ENCODE results near the gene STAU1. TPM values are rescaled to one million over a fixed set of nuclear protein-coding genes. Genes with fewer than 3 reads are reported as not detected.
A peak's percentile ranks its signal among the peaks of the same experiment; 100 is the strongest.
"Not testable (repeated sequence)": the region's sequence is repeated elsewhere in the genome, so short reads cannot be mapped to it uniquely, and the experiment has no call there.

STAU1 gene
- total and polyA plus RNA-seq, 9 donors, result 29.1 to 68.5 (median 54.5) TPM

DNA sequence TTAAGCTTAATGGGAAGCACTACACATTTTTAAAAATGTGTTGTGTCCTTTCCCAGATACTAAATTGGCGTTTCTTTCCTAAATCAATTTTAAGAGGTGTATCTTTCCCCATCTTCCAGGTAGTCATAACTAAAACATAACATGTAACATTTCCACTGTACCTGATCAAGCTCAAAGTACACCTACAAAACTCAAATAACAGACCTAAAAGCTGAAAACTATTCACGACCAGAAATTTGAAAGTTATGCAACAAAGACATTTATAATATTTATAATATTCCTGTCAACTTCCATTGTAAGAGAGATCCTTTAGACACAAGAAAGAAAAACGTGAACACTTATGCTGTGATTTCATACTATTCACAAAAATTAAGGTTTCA lies 3.5 kb downstream of the STAU1 start:
- H3K9me3 ChIP-seq (replicated peaks; ENCODE audit: control insufficient read depth, low read depth, low read length), result no peaks in the 10 kb centered on the region
- no CpG with 5 or more reads among the region's 3 CpGs for WGBS (ENCODE audit: insufficient coverage)
- H3K27me3 ChIP-seq (ENCODE audit: control insufficient read depth, insufficient read depth, low read length), result no peaks in the 10 kb centered on the region
- DNase-seq, result no peak
- no peak overlapping the region for H3K27ac ChIP-seq (ENCODE audit: low read length)
- H3K4me1 ChIP-seq (ENCODE audit: control insufficient read depth, insufficient read depth, low read length), result peaks cover 14% of the 10 kb centered on the region
- H3K36me3 ChIP-seq (ENCODE audit: control insufficient read depth, insufficient read depth, low read length), result peaks cover 2% of the 10 kb centered on the region
- no peak overlapping the region for H3K4me3 ChIP-seq (ENCODE audit: low read length)

DNA sequence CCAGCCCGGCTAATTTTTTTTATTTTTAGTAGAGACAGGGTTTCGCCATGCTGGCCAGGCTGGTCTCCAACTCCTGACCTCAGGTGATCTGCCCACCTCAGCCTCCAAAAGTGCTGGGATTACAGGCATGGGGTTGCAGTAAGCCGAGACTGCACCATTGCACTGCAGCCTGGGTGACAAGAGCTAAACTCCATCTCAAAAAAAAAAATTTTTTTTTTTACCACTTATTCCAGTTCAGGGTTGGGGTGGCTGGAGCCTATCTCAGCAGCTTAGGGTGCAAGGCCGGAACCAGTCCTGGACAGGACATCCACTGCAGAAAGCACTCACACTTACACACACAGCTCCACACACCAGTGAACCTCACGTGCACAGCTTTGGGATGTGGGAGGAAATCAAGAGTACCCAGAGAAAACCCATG lies 4.0 kb downstream of the STAU1 start:
- H3K9me3 ChIP-seq (replicated peaks; ENCODE audit: control insufficient read depth, low read depth, low read length); H3K27me3 ChIP-seq (ENCODE audit: control insufficient read depth, insufficient read depth, low read length); H3K27ac ChIP-seq (ENCODE audit: low read length); H3K4me3 ChIP-seq (ENCODE audit: low read length); H3K36me3 ChIP-seq (ENCODE audit: control insufficient read depth, insufficient read depth, low read length); DNase-seq: not testable (repeated sequence)
- peaks cover 14% of the 10 kb centered on the region for H3K4me1 ChIP-seq (ENCODE audit: control insufficient read depth, insufficient read depth, low read length)
- WGBS (ENCODE audit: insufficient coverage), result 100% methylated on average over 2 of the region's 5 CpGs

DNA sequence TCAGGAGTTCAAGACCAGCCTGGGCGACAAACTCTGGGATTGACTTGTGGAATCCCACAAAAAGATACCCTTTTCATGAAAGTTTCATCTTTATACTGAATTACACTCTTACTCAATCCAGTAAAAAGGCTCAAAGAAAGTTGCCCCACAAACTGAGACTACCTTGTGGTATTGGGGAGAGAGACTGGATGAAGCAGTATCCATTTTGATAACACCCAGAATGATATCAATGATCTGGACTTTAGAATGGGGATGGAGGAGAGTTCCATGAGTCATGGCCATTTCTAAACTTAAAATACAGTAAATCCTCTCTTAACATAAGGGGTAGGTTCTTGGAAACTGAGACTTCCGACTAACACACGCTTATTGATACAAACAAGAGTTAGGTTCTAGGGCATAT lies 4.7 kb downstream of the STAU1 start:
- DNase-seq, result no peak
- Histone ChIP-seq H3K4me1 (ENCODE audit: control insufficient read depth, insufficient read depth, low read length) (peaks cover 13% of the 10 kb centered on the region), H3K9me3 (replicated peaks; ENCODE audit: control insufficient read depth, low read depth, low read length) (no peaks in the 10 kb centered on the region), H3K27ac (ENCODE audit: low read length) (no peak overlapping the region), H3K27me3 (ENCODE audit: control insufficient read depth, insufficient read depth, low read length) (no peaks in the 10 kb centered on the region), H3K4me3 (ENCODE audit: low read length) (no peak overlapping the region), H3K36me3 (ENCODE audit: control insufficient read depth, insufficient read depth, low read length) (peaks cover 5% of the 10 kb centered on the region)
- WGBS (ENCODE audit: insufficient coverage), result no CpG with 5 or more reads among the region's 3 CpGs

DNA sequence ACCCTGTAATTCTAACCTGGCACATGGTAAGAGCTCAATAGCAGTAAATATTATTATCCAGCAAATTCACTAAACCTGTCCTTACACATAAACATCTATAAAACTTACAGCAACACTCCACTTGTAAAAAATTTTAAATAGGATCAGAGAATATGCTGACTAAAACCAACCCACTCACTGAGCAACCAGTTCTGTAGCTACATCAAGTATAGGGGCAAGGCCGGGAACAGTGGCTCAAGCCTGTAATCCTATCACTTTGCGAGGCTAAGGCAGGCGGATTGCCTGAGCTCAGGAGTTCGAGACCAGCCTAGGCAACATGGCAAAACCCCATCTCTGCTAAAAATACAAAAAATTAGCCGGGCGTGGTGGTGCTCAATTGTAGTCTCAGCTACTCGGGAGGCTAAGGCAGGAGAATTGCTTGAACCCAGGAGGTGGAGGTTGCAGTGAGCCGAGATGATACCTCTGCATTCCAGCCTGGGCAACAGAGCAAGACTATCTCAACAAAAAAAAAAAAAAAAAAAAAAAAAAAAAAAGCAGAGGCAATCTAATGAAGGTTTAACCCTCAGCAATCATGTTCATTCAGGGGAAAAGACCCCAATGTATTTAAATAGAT lies 6.8 kb downstream of the STAU1 start:
- Histone ChIP-seq H3K4me3 (ENCODE audit: low read length) (no peak overlapping the region), H3K9me3 (replicated peaks; ENCODE audit: control insufficient read depth, low read depth, low read length) (no peaks in the 10 kb centered on the region), H3K4me1 (ENCODE audit: control insufficient read depth, insufficient read depth, low read length) (peaks cover 4% of the 10 kb centered on the region), H3K27ac (ENCODE audit: low read length) (no peak overlapping the region), H3K27me3 (ENCODE audit: control insufficient read depth, insufficient read depth, low read length) (no peaks in the 10 kb centered on the region), H3K36me3 (ENCODE audit: control insufficient read depth, insufficient read depth, low read length) (peaks cover 11% of the 10 kb centered on the region)
- no CpG with 5 or more reads among the region's 8 CpGs for WGBS (ENCODE audit: insufficient coverage)
- no peak for DNase-seq

DNA sequence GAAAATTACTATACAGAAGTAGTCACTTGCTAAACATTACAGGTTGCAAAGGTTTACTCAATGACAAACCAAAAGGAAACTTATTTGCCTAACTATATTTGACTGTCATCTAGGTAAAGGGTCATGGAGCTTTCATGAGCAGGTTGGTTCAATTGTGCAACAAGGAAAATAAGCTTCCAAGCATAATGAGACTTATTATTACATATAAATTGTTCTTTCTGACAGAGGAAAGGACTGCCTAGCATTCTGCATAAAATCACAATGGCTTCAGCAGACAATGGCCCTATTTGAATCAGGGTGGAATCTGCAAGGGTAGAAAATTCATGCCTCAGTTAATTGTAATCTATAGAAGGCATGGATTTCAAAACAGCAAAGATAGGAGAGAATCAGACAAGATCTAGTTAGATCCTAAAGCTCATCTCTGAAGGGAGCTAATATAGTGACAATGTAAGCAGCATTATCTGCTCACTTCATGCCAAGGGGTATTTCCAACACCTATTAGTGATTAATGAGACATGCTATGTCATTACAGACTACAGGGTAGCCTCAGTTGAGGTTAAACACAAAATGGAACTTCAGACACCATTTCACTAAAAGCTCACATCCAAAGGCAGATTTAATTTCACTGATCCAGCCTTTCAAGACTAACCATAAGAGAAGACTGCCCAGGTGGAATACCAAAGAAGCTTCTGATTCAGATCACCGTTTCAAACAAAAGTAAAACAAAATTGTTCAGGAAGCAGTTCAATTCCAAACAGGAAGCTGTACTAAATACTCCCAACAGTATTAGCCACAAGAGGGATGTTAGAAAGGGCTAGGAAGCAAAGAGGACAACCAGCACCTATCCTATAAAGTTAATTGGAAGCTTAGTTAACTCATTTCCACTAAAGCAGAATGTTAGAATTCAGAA lies 8.5 kb downstream of the STAU1 start:
- DNase-seq, result no peak
- Histone ChIP-seq H3K36me3 (ENCODE audit: control insufficient read depth, insufficient read depth, low read length) (peaks cover 9% of the 10 kb centered on the region), H3K4me3 (ENCODE audit: low read length) (no peak overlapping the region), H3K9me3 (replicated peaks; ENCODE audit: control insufficient read depth, low read depth, low read length) (no peaks in the 10 kb centered on the region), H3K27ac (ENCODE audit: low read length) (no peak overlapping the region), H3K27me3 (ENCODE audit: control insufficient read depth, insufficient read depth, low read length) (no peaks in the 10 kb centered on the region), H3K4me1 (ENCODE audit: control insufficient read depth, insufficient read depth, low read length) (no peaks in the 10 kb centered on the region)
- WGBS (ENCODE audit: insufficient coverage), result no CpG with 5 or more reads among the region's 1 CpG

DNA sequence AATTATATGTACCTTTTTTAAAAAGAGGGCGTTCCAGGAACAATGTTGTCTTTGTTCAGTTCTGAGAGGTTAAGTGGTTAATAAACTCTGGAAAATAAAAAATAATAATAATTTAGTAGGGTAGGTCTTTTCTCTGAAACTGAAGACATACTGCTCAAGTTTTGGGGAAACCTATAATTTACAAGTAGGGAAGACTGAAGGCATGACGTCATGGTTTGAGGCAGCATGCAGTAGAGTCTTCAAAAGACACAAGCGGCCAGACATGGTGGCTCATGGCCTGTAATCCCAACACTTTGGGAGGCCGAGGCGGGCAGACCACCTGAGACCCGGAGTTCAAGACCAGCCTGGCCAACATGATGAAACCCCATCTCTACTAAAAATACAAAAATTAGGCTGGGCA lies 14.0 kb downstream of the STAU1 start:
- Histone ChIP-seq H3K4me3 (ENCODE audit: low read length) (no peak overlapping the region), H3K9me3 (replicated peaks; ENCODE audit: control insufficient read depth, low read depth, low read length) (no peaks in the 10 kb centered on the region), H3K4me1 (ENCODE audit: control insufficient read depth, insufficient read depth, low read length) (no peaks in the 10 kb centered on the region), H3K27ac (ENCODE audit: low read length) (no peak overlapping the region), H3K27me3 (ENCODE audit: control insufficient read depth, insufficient read depth, low read length) (no peaks in the 10 kb centered on the region), H3K36me3 (ENCODE audit: control insufficient read depth, insufficient read depth, low read length) (peaks cover 9% of the 10 kb centered on the region)
- no peak for DNase-seq
- 97% methylated on average over 4 of the region's 6 CpGs for WGBS (ENCODE audit: insufficient coverage)

DNA sequence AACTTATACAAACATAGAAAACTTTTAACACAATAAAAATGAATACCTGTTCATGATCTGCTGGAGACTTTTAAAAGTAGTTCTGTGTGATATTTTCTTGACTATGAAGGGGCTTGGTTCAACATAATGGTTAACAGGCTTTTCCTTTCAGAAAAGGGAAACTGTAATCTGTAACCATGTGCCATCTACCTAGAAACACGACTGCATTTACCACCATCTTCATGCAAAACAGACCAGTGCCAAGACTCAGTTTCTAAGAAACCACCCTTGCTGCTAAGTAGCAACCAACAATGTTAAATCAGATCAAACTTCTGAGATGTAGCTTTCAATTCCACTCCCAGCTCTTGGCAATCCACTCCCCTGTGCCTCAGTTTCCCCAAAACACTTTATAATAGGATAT lies 15.7 kb downstream of the STAU1 start:
- Histone ChIP-seq H3K27ac (ENCODE audit: low read length) (no peak overlapping the region), H3K9me3 (replicated peaks; ENCODE audit: control insufficient read depth, low read depth, low read length) (no peaks in the 10 kb centered on the region), H3K4me1 (ENCODE audit: control insufficient read depth, insufficient read depth, low read length) (peaks cover 3% of the 10 kb centered on the region), H3K27me3 (ENCODE audit: control insufficient read depth, insufficient read depth, low read length) (no peaks in the 10 kb centered on the region), H3K36me3 (ENCODE audit: control insufficient read depth, insufficient read depth, low read length) (no peaks in the 10 kb centered on the region), H3K4me3 (ENCODE audit: low read length) (no peak overlapping the region)
- 50% methylated on average over 1 of the region's 1 CpG for WGBS (ENCODE audit: insufficient coverage)
- DNase-seq, result no peak

DNA sequence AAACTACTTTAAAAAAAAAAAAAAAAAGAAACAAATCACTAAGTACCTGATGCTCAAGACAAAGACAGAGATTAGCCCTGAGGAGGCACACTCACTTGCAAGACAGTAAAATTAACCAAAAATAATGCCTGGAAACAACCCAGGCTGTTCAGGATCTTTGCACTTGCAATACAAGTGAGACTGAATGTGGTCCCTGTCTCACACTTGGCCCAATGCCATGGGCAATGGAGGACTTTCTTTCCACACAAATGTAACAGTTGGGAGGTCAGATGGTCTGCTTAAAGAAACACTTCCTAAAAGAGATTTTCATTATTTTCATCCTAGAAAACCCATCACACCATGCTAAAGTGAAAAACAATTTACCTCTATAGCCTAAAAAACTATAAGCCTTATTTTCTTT lies 16.2 kb downstream of the STAU1 start:
- Histone ChIP-seq H3K27me3 (ENCODE audit: control insufficient read depth, insufficient read depth, low read length) (no peaks in the 10 kb centered on the region), H3K9me3 (replicated peaks; ENCODE audit: control insufficient read depth, low read depth, low read length) (no peaks in the 10 kb centered on the region), H3K27ac (ENCODE audit: low read length) (no peak overlapping the region), H3K4me3 (ENCODE audit: low read length) (no peak overlapping the region), H3K4me1 (ENCODE audit: control insufficient read depth, insufficient read depth, low read length) (peaks cover 3% of the 10 kb centered on the region), H3K36me3 (ENCODE audit: control insufficient read depth, insufficient read depth, low read length) (no peaks in the 10 kb centered on the region)
- DNase-seq, result peak; percentile 43

DNA sequence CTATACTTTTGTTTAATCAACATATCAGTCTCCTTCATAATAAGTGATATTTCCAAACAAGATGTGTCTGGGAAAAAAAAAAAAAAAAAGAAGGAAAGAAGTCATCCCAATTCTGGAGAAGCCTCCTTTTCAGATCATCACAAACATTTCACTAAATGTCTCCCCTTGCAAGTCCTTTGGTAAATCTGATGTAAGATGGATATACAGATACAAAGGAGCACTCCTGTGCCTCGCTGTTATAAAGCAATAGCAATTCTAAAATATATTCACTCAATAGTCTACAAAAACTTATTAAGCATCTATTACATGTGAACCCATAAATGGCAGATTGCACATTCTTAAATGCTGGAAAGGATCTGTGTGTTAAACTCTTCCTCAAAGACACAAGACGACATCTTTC lies 17.4 kb downstream of the STAU1 start:
- Histone ChIP-seq H3K27ac (ENCODE audit: low read length) (no peak overlapping the region), H3K36me3 (ENCODE audit: control insufficient read depth, insufficient read depth, low read length) (peaks cover 4% of the 10 kb centered on the region), H3K27me3 (ENCODE audit: control insufficient read depth, insufficient read depth, low read length) (no peaks in the 10 kb centered on the region), H3K4me1 (ENCODE audit: control insufficient read depth, insufficient read depth, low read length) (peaks cover 3% of the 10 kb centered on the region), H3K9me3 (replicated peaks; ENCODE audit: control insufficient read depth, low read depth, low read length) (no peaks in the 10 kb centered on the region), H3K4me3 (ENCODE audit: low read length) (no peak overlapping the region)
- no CpG with 5 or more reads among the region's 2 CpGs for WGBS (ENCODE audit: insufficient coverage)
- DNase-seq, result no peak

DNA sequence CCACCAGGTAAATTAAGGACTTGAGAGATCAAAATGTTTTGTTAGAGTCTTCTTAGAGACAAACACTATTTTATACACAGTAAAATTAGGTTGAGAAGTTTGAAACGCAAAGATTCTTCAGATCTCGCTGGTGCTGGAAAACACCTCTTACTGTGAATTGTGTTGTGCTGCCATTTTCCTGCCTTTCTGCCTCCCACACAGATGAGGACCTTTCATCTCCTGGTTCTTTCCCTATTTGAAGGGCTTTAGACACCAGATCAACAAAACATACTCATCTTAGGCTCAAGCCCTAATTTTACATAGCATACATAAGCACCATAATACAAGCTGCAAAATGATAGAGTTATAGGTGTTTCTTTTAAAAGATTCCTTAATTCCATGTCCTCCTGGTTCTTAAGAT lies 18.6 kb downstream of the STAU1 start:
- peaks cover 7% of the 10 kb centered on the region for H3K36me3 ChIP-seq (ENCODE audit: control insufficient read depth, insufficient read depth, low read length)
- no peak for DNase-seq

More for the DNA sequence above, 18.6 kb downstream of the STAU1 start:
- H3K27me3 ChIP-seq (ENCODE audit: control insufficient read depth, insufficient read depth, low read length), result no peaks in the 10 kb centered on the region
- WGBS (ENCODE audit: insufficient coverage), result no CpG with 5 or more reads among the region's 2 CpGs
- no peaks in the 10 kb centered on the region for H3K9me3 ChIP-seq (replicated peaks; ENCODE audit: control insufficient read depth, low read depth, low read length)
- no peak overlapping the region for H3K4me3 ChIP-seq (ENCODE audit: low read length)
- H3K27ac ChIP-seq (ENCODE audit: low read length), result no peak overlapping the region
- peaks cover 3% of the 10 kb centered on the region for H3K4me1 ChIP-seq (ENCODE audit: control insufficient read depth, insufficient read depth, low read length)

All from muscle of leg (tissue), 11 donors.